ENCODE results near the gene TMED4. TPM values are rescaled to one million over a fixed set of nuclear protein-coding genes. Genes with fewer than 3 reads are reported as not detected.

TMED4 gene
- total and polyA plus RNA-seq, 2 experiments from 2014 or later, result 43.5 to 98.5 TPM

GRCh38 chr7:44539669-44540506 is 42.1 kb downstream of the TMED4 start (continued):
- TF ChIP-seq EZH2 (IDR thresholded peaks at IDR 0.05; ENCODE audit: low read depth, unreplicated experiment), result no peak
- no peak for TF ChIP-seq JUNB (IDR thresholded peaks at IDR 0.05; ENCODE audit: unreplicated experiment)
- no peak for TF ChIP-seq CREB1 (CRISPR knock-in tag; IDR thresholded peaks at IDR 0.05; ENCODE audit: low read depth)
- TF ChIP-seq ETS1 (IDR thresholded peaks at IDR 0.05), result no peak

GRCh38 chr7:44538798-44539668 is 43.0 kb downstream of the TMED4 start:
- no peaks in the 10 kb centered on the region; the same call in 1 of the 3 replicates for H3K4me1 Mint-ChIP-seq
- H4K20me1 ChIP-seq (replicated peaks; ENCODE audit: insufficient read depth), result no peaks in the 10 kb centered on the region
- no peak for ATAC-seq
- no peak overlapping the region for H3K4me2 ChIP-seq
- no peaks in the 10 kb centered on the region; the same call in 2 of the 3 replicates for H3K36me3 Mint-ChIP-seq (ENCODE audit: low read depth)
- H3K27me3 ChIP-seq (ENCODE audit: insufficient read depth), result no peaks in the 10 kb centered on the region
- no peak overlapping the region for H3K27ac ChIP-seq (ENCODE audit: low read depth)
- no peaks in the 10 kb centered on the region for H3K79me2 ChIP-seq (replicated peaks; ENCODE audit: insufficient read depth)
- peaks cover 15% of the 10 kb centered on the region for H3K27me3 Mint-ChIP-seq (ENCODE audit: insufficient read depth, low read depth, poor library complexity)
- H2AFZ ChIP-seq, result no peak overlapping the region
- H3K4me1 ChIP-seq (ENCODE audit: insufficient read depth), result no peaks in the 10 kb centered on the region
- no peaks in the 10 kb centered on the region for H3K36me3 ChIP-seq (ENCODE audit: insufficient read depth)
- H3K9me3 Mint-ChIP-seq, result no peaks in the 10 kb centered on the region
- H3K4me3 Mint-ChIP-seq, result no peak overlapping the region
- TF ChIP-seq EZH2 (IDR thresholded peaks at IDR 0.05; ENCODE audit: low read depth, unreplicated experiment), result no peak
- TF ChIP-seq ZNF462 (CRISPR knock-in tag; IDR thresholded peaks at IDR 0.05), result no peak
- no peak for TF ChIP-seq REST (IDR thresholded peaks at IDR 0.05; ENCODE audit: unreplicated experiment)
- no peak for TF ChIP-seq CTCF (conservative IDR thresholded peaks at IDR 0.05; ENCODE audit: low read depth in 2 of 2)
- no peaks in the 10 kb centered on the region for H3F3A ChIP-seq (replicated peaks; ENCODE audit: low read depth)
- no peak for DNase-seq (ENCODE audit: low spot score)
- H3K27ac Mint-ChIP-seq, result no peak overlapping the region
- H3K4me3 ChIP-seq, result no peak overlapping the region
- no peaks in the 10 kb centered on the region for H3K9me2 ChIP-seq (ENCODE audit: insufficient read depth)
